Erythroblast (primary cell): ENCODE results near the gene ASH1L.

Experiments
- GATA1 ChIP-seq: IDR thresholded peaks from 2 replicates; pipeline ENCODE4 v1.6.1; 2011; ENCODE audit warnings: low read depth, mild to moderate bottlenecking, control low read depth, low read length, moderate library complexity
- POLR2A ChIP-seq: IDR thresholded peaks from 2 replicates; pipeline ENCODE4 v1.6.1; 2011; ENCODE audit warnings: mild to moderate bottlenecking, low read length

DNA sequence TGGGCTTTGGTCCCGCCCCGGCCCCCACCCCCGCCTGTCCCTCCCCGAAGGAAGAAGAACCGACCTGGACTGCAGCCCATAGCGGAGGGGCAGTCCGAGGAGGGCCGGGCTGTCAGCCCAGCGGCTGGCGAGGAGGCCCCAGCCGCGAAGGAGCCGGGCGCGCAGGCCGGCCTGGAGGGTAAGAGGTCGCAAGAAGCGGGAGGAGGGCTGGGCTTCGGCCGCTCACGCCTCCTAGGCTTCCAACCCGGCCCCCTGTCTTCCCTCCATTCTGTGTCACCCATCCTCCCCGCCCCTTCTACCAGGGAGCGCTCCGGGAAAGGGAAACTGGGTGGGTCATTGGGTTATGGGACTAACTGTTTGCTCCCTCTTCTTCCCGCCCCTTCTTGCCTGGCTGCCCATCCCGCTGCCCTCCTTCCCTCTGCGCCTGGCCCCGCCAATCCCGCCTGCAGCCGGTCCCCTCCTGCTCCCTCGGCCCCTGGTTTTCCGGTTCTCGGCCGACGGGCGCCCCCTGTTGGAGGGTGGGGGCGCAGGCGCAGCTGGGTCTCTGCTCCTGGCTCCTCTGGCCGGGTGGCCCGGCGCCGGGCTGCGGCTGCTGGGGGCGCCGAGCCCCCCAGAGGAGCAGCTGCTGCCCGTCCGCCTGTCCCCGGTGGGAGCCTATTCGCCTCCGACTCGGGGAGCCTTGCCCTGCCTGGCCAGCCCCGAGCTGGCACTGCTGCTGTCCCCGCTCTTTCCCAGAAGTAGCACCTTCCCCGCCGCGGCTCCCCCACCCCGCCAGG, 239.5 kb downstream of the ASH1L start:
- TF ChIP-seq POLR2A (no peak), GATA1 (no peak)
